Small intestine (tissue), 7 donors: Measurements from ENCODE around the gene ZFPL1. TPM values are rescaled to one million over a fixed set of nuclear protein-coding genes. Genes with fewer than 3 reads are reported as not detected.

ENCODE experiments used
- DNase-seq, 2 donors: peaks; one replicate each; pipeline versions ENCODE4 v3.0.0 to v3.0.0-alpha.2; 2013
- FAIRE-seq: peaks from 2 replicates; lab custom pipeline; 2012; peaks lifted over from hg19 to GRCh38; lab: Jason Lieb, UNC
- H3K27ac ChIP-seq, 3 donors: one replicate each; pipeline ENCODE4 v1.5.1; 2013; ENCODE audit warnings: low read length in 2 of 3, mild to moderate bottlenecking in 2 of 3, control low read depth in 1 of 3, inconsistent platforms in 1 of 3, low read depth in 1 of 3, moderate library complexity in 1 of 3
- H3K27me3 ChIP-seq, 3 donors: one replicate each; pipeline ENCODE4 v1.6.1; 2013; ENCODE audit warnings: low read length in 3 of 3, inconsistent platforms in 1 of 3; ENCODE audit not compliant: control insufficient read depth in 3 of 3, insufficient read depth in 3 of 3
- H3K36me3 ChIP-seq, 3 donors: one replicate each; pipeline ENCODE4 v1.6.1; 2013; ENCODE audit warnings: low read length in 3 of 3, inconsistent platforms in 1 of 3, low read depth in 1 of 3, mild to moderate bottlenecking in 1 of 3, moderate library complexity in 1 of 3; ENCODE audit not compliant: control insufficient read depth in 3 of 3, insufficient read depth in 2 of 3
- H3K4me1 ChIP-seq, 3 donors: one replicate each; pipeline ENCODE4 v1.6.1; 2013; ENCODE audit warnings: low read length in 2 of 3, inconsistent platforms in 1 of 3, low read depth in 1 of 3, mild to moderate bottlenecking in 1 of 3, moderate library complexity in 1 of 3; ENCODE audit not compliant: control insufficient read depth in 3 of 3, insufficient read depth in 2 of 3
- H3K4me3 ChIP-seq, 3 donors: one replicate each; pipeline ENCODE4 v1.5.1; 2013; ENCODE audit warnings: low read length in 3 of 3, control low read depth in 1 of 3, inconsistent platforms in 1 of 3, low read depth in 1 of 3, mild to moderate bottlenecking in 1 of 3, moderate library complexity in 1 of 3
- H3K9me3 ChIP-seq, 2 donors: one replicate each; pipeline ENCODE4 v1.6.1; 2013; ENCODE audit warnings: low read depth in 1 of 2, low read length in 1 of 2; ENCODE audit not compliant: control insufficient read depth in 2 of 2, insufficient read depth in 1 of 2
- WGBS, 3 donors: extraction: QIAGEN DNeasy Blood & Tissue Kit; methylation state at CpG; one replicate each; pipeline ENCODE4 v1.1.7; 2013; 5-methylcytosine and 5-hydroxymethylcytosine counted together
- polyA plus RNA-seq, 4 donors: library from polyadenylated mRNA; stranded (reverse) in 3 of 4; unstranded in 1 of 4; fragments of 200-250 nt in 3 of 4; fragments of 120-200 nt in 1 of 4; gene quantifications; one replicate each; pipeline versions ENCODE4 v1.2.1 to v1.2.3, GENCODE V29; 2013
- donor health status: healthy with polysubstance abuse.
- donor health status: control.
- donor health status: control.
- donor health status: Bipolar disorder and iron deficiency.
- donor health status: healthy.

ZFPL1 gene
- polyA plus RNA-seq, 4 donors = 40.5 to 65.8 (median 53.7) TPM

GRCh38 chr11:65043881-65044501 is 40.0 kb upstream of the ZFPL1 start:
- Histone ChIP-seq H3K27me3 (peaks cover 0 to 7% (median 0%) of the 10 kb centered on the region in 3 donors), H3K4me3 (no peak overlapping the region), H3K36me3 (peaks cover 0 to 58% (median 1%) of the 10 kb centered on the region in 3 donors), H3K27ac (no peak overlapping the region), H3K4me1 (peaks cover 0 to 21% (median 2%) of the 10 kb centered on the region in 3 donors), H3K9me3 (no peaks in the 10 kb centered on the region)
- 82 to 94% (median 88%) methylated on average over 23 of the region's 23 CpGs for WGBS, 3 donors
- DNase-seq (no peak), FAIRE-seq (no peak)

- no peak overlapping the region for H3K27ac ChIP-seq
- H3K9me3 ChIP-seq = no peaks in the 10 kb centered on the region
- no peak overlapping the region for H3K4me3 ChIP-seq
- peaks cover 0 to 21% (median 2%) of the 10 kb centered on the region in 3 donors for H3K4me1 ChIP-seq
- 81 to 88% (median 87%) methylated on average over 5 of the region's 5 CpGs for WGBS, 3 donors
- H3K36me3 ChIP-seq = peaks cover 0 to 50% (median 1%) of the 10 kb centered on the region in 3 donors
- DNase-seq = no peak
- FAIRE-seq = no peak
- peaks cover 0 to 7% (median 0%) of the 10 kb centered on the region in 3 donors for H3K27me3 ChIP-seq
These were observed 39.0 kb upstream of the ZFPL1 start for GRCh38 chr11:65045061-65045460.

GRCh38 chr11:65045728-65046127 is 38.3 kb upstream of the ZFPL1 start:
- Histone ChIP-seq H3K27me3 (peaks cover 0 to 7% (median 0%) of the 10 kb centered on the region in 3 donors), H3K4me1 (peaks cover 0 to 21% (median 2%) of the 10 kb centered on the region in 3 donors), H3K27ac (no peak overlapping the region), H3K4me3 (no peak overlapping the region), H3K36me3 (peaks cover 0 to 47% (median 1%) of the 10 kb centered on the region in 3 donors), H3K9me3 (no peaks in the 10 kb centered on the region)
- DNase-seq = no peak
- no peak for FAIRE-seq
- WGBS, 3 donors = 86 to 92% (median 90%) methylated on average over 7 of the region's 7 CpGs

- Histone ChIP-seq H3K27ac (peak overlapping the region in 1 of 3 donors; percentile 42), H3K27me3 (peaks cover 0 to 7% (median 0%) of the 10 kb centered on the region in 3 donors), H3K4me1 (peaks cover 0 to 17% (median 2%) of the 10 kb centered on the region in 3 donors), H3K4me3 (peak overlapping the region; percentile 22 to 44 (median 44)), H3K36me3 (peaks cover 0 to 40% (median 1%) of the 10 kb centered on the region in 3 donors), H3K9me3 (no peaks in the 10 kb centered on the region)
- WGBS, 3 donors = 19 to 54% (median 40%) methylated on average over 43 to 56 of the region's 56 CpGs
- DNase-seq (no peak), FAIRE-seq (no peak)
These were observed 36.2 kb upstream of the ZFPL1 start for GRCh38 chr11:65047581-65048422.

GRCh38 chr11:65051398-65051858 is 32.6 kb upstream of the ZFPL1 start:
- no peak for DNase-seq
- 82 to 92% (median 85%) methylated on average over 9 of the region's 9 CpGs for WGBS, 3 donors
- Histone ChIP-seq H3K27ac (no peak overlapping the region), H3K4me1 (peaks cover 1 to 28% (median 2%) of the 10 kb centered on the region in 3 donors), H3K4me3 (no peak overlapping the region), H3K9me3 (no peaks in the 10 kb centered on the region), H3K27me3 (peaks cover 0 to 7% (median 0%) of the 10 kb centered on the region in 3 donors), H3K36me3 (peaks cover 0 to 5% (median 0%) of the 10 kb centered on the region in 3 donors)
- no peak for FAIRE-seq

- FAIRE-seq = no peak
- no peaks in the 10 kb centered on the region for H3K9me3 ChIP-seq
- peaks cover 0 to 28% (median 1%) of the 10 kb centered on the region in 3 donors for H3K4me1 ChIP-seq
- no peaks in the 10 kb centered on the region for H3K27me3 ChIP-seq
- H3K4me3 ChIP-seq = no peak overlapping the region
- no peaks in the 10 kb centered on the region for H3K36me3 ChIP-seq
- peak; percentile 63 for DNase-seq
- 4 to 22% (median 6%) methylated on average over 8 of the region's 8 CpGs for WGBS, 3 donors
- no peak overlapping the region for H3K27ac ChIP-seq
These were observed 30.1 kb upstream of the ZFPL1 start for GRCh38 chr11:65053827-65054508.

GRCh38 chr11:65055538-65055937 is 28.5 kb upstream of the ZFPL1 start:
- H3K4me3 ChIP-seq = no peak overlapping the region
- 76 to 89% (median 82%) methylated on average over 1 of the region's 1 CpG for WGBS, 3 donors
- FAIRE-seq (no peak), DNase-seq (no peak)
- H3K27ac ChIP-seq = no peak overlapping the region
- H3K4me1 ChIP-seq = peaks cover 0 to 31% (median 1%) of the 10 kb centered on the region in 3 donors
- H3K27me3 ChIP-seq = no peaks in the 10 kb centered on the region
- no peaks in the 10 kb centered on the region for H3K9me3 ChIP-seq
- H3K36me3 ChIP-seq = no peaks in the 10 kb centered on the region

- peaks cover 0 to 31% (median 1%) of the 10 kb centered on the region in 3 donors for H3K4me1 ChIP-seq
- H3K4me3 ChIP-seq = peak overlapping the region in 1 of 3 donors; percentile 67
- peaks cover 0 to 4% of the 10 kb centered on the region in 2 donors for H3K9me3 ChIP-seq
- H3K36me3 ChIP-seq = peaks cover 0 to 3% (median 0%) of the 10 kb centered on the region in 3 donors
- no peak for FAIRE-seq
- DNase-seq = no peak
- 90 to 96% (median 91%) methylated on average over 6 of the region's 6 CpGs for WGBS, 3 donors
- no peak overlapping the region for H3K27ac ChIP-seq
- H3K27me3 ChIP-seq = no peaks in the 10 kb centered on the region
These were observed 27.0 kb upstream of the ZFPL1 start for GRCh38 chr11:65056999-65057398.
